Type B pancreatic cell (in vitro differentiated cells): ENCODE data around the gene PEX11A. TPM values are rescaled to one million over a fixed set of nuclear protein-coding genes. Genes with fewer than 3 reads are reported as not detected.

Experiments
- DNase-seq: peaks from one replicate; pipeline ENCODE4 v3.0.0; 2021; ENCODE audit warnings: mixed read lengths; ENCODE audit not compliant: unreplicated experiment; ENCODE audit errors: extremely low spot score
- H3K27ac Mint-ChIP-seq: 2 replicates; pipeline ENCODE4 v1.8.0; 2021; ENCODE audit warnings: mild to moderate bottlenecking, mixed read lengths
- H3K27me3 Mint-ChIP-seq: 2 replicates; pipeline ENCODE4 v1.8.0; 2021; ENCODE audit warnings: mixed read lengths
- H3K36me3 Mint-ChIP-seq: 2 replicates; pipeline ENCODE4 v1.8.0; 2021; ENCODE audit warnings: mixed read lengths
- H3K4me1 Mint-ChIP-seq: one replicate; pipeline ENCODE4 v1.8.0; 2021; ENCODE audit warnings: mixed read lengths; ENCODE audit not compliant: unreplicated experiment
- H3K4me3 Mint-ChIP-seq: 2 replicates; pipeline ENCODE4 v1.8.0; 2021; ENCODE audit warnings: mild to moderate bottlenecking, mixed read lengths
- H3K9me3 Mint-ChIP-seq: 2 replicates; pipeline ENCODE4 v1.8.0; 2021; ENCODE audit warnings: mixed read lengths
- total RNA-seq: library from RNA; stranded (reverse); gene quantifications from 2 replicates; pipeline ENCODE4 v1.2.1, GENCODE V29; 2021; ENCODE audit warnings: low replicate concordance
- TF ChIP-seq, protein P1 (sequence below): fragments of 200-600 bp; sonication (generic); conservative IDR thresholded peaks from 2 replicates; pipeline ENCODE4 v1.5.0; 2021; ENCODE audit warnings: antibody characterized with exemption, mild to moderate bottlenecking

Gene PEX11A
- total RNA-seq, 1 donor from 2014 or later: 8.5 TPM

DNA sequence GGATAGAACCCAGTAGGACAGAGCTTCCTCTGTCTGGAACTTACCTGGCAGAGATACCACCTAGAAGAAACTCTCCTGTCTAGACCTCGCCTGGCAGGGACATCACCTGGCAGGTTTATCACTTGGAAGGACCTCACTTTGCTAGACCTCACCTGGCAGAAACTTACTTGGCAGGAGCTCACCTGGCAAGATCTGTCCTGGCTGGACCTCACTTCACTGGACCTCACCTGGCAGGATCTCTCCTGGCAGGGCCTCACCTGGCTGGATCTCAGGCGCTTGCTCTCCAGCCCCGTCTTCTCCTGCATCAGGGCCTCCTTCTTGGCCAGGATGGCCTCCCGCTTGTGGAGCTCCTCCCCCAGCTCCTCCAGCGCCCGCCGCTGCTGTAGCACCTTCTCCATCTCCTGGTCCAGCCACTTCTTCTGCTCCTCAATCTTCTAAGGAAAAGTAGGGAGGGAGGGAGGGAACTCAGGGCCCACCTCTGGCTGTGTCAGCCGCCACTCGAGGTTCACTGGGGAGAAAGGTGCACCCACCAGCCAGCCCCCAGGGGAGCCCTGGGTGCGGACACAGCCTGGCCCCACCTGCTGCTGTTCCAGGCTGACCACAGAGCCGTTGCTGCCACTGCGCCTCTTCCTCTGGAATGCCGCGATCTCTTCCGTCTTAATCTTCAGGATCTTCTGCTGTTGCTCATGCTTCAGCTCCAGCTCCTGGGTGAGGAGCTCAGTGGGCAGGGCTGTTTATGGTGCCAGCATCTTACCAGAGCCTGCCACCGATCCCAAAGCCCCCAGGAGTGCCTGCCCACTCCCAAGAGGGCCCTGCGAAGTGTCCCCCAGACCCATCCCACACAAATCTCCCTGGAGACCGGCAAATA lies 57.8 kb downstream of the PEX11A start:
- Mint-ChIP-seq H3K36me3 (peaks cover 33% of the 10 kb centered on the region), H3K9me3 (no peaks in the 10 kb centered on the region), H3K27me3 (no peaks in the 10 kb centered on the region), H3K4me3 (no peak overlapping the region), H3K27ac (no peak overlapping the region), H3K4me1 (no peaks in the 10 kb centered on the region)
- TF ChIP-seq, protein P1, sequence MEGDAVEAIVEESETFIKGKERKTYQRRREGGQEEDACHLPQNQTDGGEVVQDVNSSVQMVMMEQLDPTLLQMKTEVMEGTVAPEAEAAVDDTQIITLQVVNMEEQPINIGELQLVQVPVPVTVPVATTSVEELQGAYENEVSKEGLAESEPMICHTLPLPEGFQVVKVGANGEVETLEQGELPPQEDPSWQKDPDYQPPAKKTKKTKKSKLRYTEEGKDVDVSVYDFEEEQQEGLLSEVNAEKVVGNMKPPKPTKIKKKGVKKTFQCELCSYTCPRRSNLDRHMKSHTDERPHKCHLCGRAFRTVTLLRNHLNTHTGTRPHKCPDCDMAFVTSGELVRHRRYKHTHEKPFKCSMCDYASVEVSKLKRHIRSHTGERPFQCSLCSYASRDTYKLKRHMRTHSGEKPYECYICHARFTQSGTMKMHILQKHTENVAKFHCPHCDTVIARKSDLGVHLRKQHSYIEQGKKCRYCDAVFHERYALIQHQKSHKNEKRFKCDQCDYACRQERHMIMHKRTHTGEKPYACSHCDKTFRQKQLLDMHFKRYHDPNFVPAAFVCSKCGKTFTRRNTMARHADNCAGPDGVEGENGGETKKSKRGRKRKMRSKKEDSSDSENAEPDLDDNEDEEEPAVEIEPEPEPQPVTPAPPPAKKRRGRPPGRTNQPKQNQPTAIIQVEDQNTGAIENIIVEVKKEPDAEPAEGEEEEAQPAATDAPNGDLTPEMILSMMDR: no peak
- no peak for DNase-seq

DNA sequence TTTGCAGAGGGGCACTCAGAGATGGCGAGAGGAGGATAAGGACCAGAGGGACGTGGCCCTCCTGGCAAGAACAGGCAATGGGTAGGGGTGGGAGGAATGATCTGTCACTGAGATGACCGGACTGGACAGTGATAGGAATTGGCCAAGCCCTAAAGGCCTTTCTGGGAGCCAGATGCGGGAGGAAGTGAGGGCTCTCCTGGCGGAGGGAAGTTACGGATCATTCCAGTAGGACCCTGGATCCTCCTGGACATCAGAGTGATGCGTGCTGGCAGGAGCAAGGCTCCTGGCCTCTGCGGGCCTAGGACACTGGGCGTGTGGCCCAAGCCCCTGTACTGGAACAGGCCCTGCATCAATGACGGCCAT lies 58.7 kb downstream of the PEX11A start:
- no peaks in the 10 kb centered on the region for H3K4me1 Mint-ChIP-seq
- H3K9me3 Mint-ChIP-seq: no peaks in the 10 kb centered on the region
- H3K36me3 Mint-ChIP-seq: peaks cover 34% of the 10 kb centered on the region
- TF ChIP-seq, protein P1: no peak
- H3K27ac Mint-ChIP-seq: no peak overlapping the region
- H3K4me3 Mint-ChIP-seq: no peak overlapping the region
- no peaks in the 10 kb centered on the region for H3K27me3 Mint-ChIP-seq
- DNase-seq: no peak

Other genes starting within 250 kb of the PEX11A start
- gene RHCG, start 194.2 kb downstream of the PEX11A start, total RNA-seq: 13.4 and 22.4 TPM in 2 replicates
- 8.8 and 23.4 TPM in 2 replicates for gene TICRR, start 115.3 kb downstream of the PEX11A start, total RNA-seq
- 5.5 and 15.5 TPM in 2 replicates for gene KIF7, start 35.3 kb downstream of the PEX11A start, total RNA-seq
- gene PLIN1, start 11.4 kb downstream of the PEX11A start, total RNA-seq: 0.55 and 0.58 TPM in 2 replicates
- 0.29 and 1.5 TPM in 2 replicates for gene WDR93, start 57 bp upstream of the PEX11A start, total RNA-seq
- gene MESP1, start 60.5 kb upstream of the PEX11A start, total RNA-seq: 2.1 and 2.2 TPM in 2 replicates
- not detected in 2 replicates for gene MESP2, start 85.6 kb upstream of the PEX11A start, total RNA-seq
- gene ANPEP, start 124.1 kb upstream of the PEX11A start, total RNA-seq: 56.3 and 206 TPM in 2 replicates
- gene AP3S2, start 203.2 kb upstream of the PEX11A start, total RNA-seq: 22.9 and 32.2 TPM in 2 replicates
- 14.9 and 22.7 TPM in 2 replicates for gene ARPIN, start 222.2 kb upstream of the PEX11A start, total RNA-seq